GM23338 (cell line): Measurements from ENCODE around the gene OR10G7. TPM values are rescaled to one million over a fixed set of nuclear protein-coding genes. Genes with fewer than 3 reads are reported as not detected.

Experiments used
- ATAC-seq: fragments of 200-7000 bp; cut with Tn5 transposase; 3 replicates; pipeline ENCODE4 v1.9.1; 2020
- DNase-seq: peaks from one replicate; pipeline ENCODE4 v3.0.0-alpha.2; 2015; ENCODE audit warnings: low spot score
- H2AFZ ChIP-seq: fragments of 200-600 bp; sonication (generic); 2 replicates; pipeline ENCODE4 v1.8.0; 2016; ENCODE audit warnings: antibody characterized with exemption, mild to moderate bottlenecking, moderate library complexity
- H3F3A ChIP-seq: fragments of 200-600 bp; sonication (generic); replicated peaks from 2 replicates; pipeline ENCODE4 v1.8.0; 2017; ENCODE audit warnings: antibody characterized with exemption, mixed run types, low read depth
- H3K27ac ChIP-seq: fragments of 200-600 bp; sonication (generic); 2 replicates; pipeline ENCODE4 v1.6.1; 2016; ENCODE audit warnings: low read depth
- H3K27me3 ChIP-seq: fragments of 200-600 bp; sonication (generic); 2 replicates; pipeline ENCODE4 v1.8.0; 2016; ENCODE audit warnings: mild to moderate bottlenecking, mixed run types, moderate library complexity; ENCODE audit not compliant: insufficient read depth
- H3K36me3 ChIP-seq: fragments of 200-600 bp; sonication (generic); 2 replicates; pipeline ENCODE4 v1.8.0; 2016; ENCODE audit warnings: mild to moderate bottlenecking; ENCODE audit not compliant: insufficient read depth
- H3K4me1 ChIP-seq: fragments of 200-600 bp; sonication (generic); 2 replicates; pipeline ENCODE4 v1.8.0; 2016; ENCODE audit warnings: mild to moderate bottlenecking, moderate library complexity; ENCODE audit not compliant: insufficient read depth
- H3K4me2 ChIP-seq: fragments of 200-600 bp; sonication (generic); 2 replicates; pipeline ENCODE4 v1.7.1; 2017; ENCODE audit warnings: mixed run types
- H3K4me3 ChIP-seq: fragments of 200-600 bp; sonication (generic); 2 replicates; pipeline ENCODE4 v1.6.1; 2016; ENCODE audit warnings: mixed run types
- H3K79me2 ChIP-seq: fragments of 200-600 bp; sonication (generic); replicated peaks from 2 replicates; pipeline ENCODE4 v1.8.0; 2017; ENCODE audit warnings: mild to moderate bottlenecking; ENCODE audit not compliant: insufficient read depth
- H3K9me2 ChIP-seq: fragments of 200-600 bp; sonication (generic); 2 replicates; pipeline ENCODE4 v1.8.0; 2017; ENCODE audit not compliant: insufficient read depth
- H4K20me1 ChIP-seq: fragments of 200-600 bp; sonication (generic); replicated peaks from 2 replicates; pipeline ENCODE4 v1.8.0; 2017; ENCODE audit warnings: mild to moderate bottlenecking; ENCODE audit not compliant: insufficient read depth
- H3K27ac Mint-ChIP-seq: 2 replicates; pipeline ENCODE4 v1.8.0; 2020; ENCODE audit warnings: inconsistent platforms, mild to moderate bottlenecking, moderate library complexity, mixed read lengths
- H3K27me3 Mint-ChIP-seq: 3 replicates; pipeline ENCODE4 v1.8.0; 2022; ENCODE audit warnings: low read depth, mild to moderate bottlenecking, moderate library complexity, mixed read lengths, inconsistent platforms; ENCODE audit not compliant: insufficient read depth, poor library complexity
- H3K36me3 Mint-ChIP-seq: 3 replicates; pipeline ENCODE4 v1.8.0; 2021; ENCODE audit warnings: low read depth, mild to moderate bottlenecking, inconsistent platforms, moderate library complexity, mixed read lengths
- H3K4me1 Mint-ChIP-seq: 3 replicates; pipeline ENCODE4 v1.8.0; 2020; ENCODE audit warnings: mild to moderate bottlenecking, inconsistent platforms, mixed read lengths
- H3K4me3 Mint-ChIP-seq: 3 replicates; pipeline ENCODE4 v1.8.0; 2021; ENCODE audit warnings: moderate library complexity, mild to moderate bottlenecking, inconsistent platforms, mixed read lengths
- H3K9me3 Mint-ChIP-seq: 3 replicates; pipeline ENCODE4 v1.8.0; 2020; ENCODE audit warnings: moderate library complexity, mild to moderate bottlenecking, inconsistent platforms, mixed read lengths
- CREB1 ChIP-seq: fragments of 250-450 bp; sonication (Bioruptor Pico); IDR thresholded peaks from 2 replicates; pipeline ENCODE4 v1.5.0; 2020; ENCODE audit warnings: low read depth, mild to moderate bottlenecking, moderate library complexity
- CTCF ChIP-seq, 2 experiments: fragments of 200-600 bp in 1 of 2; sonication (generic) in 1 of 2; conservative IDR thresholded peaks; 2 replicates each; pipeline versions ENCODE4 v1.5.1 to v1.6.1; 2016 to 2017; ENCODE audit warnings: antibody characterized with exemption in 2 of 2, low read depth in 2 of 2, mild to moderate bottlenecking in 2 of 2, moderate library complexity in 1 of 2
- ETS1 ChIP-seq: IDR thresholded peaks from 2 replicates; pipeline ENCODE4 v1.6.1; 2016; ENCODE audit warnings: antibody characterized with exemption
- EZH2 ChIP-seq: fragments of 200-600 bp; sonication (generic); IDR thresholded peaks from one replicate; pipeline ENCODE4 v1.8.0; 2017; ENCODE audit warnings: antibody characterized with exemption, mild to moderate bottlenecking, low read depth; ENCODE audit not compliant: unreplicated experiment
- EZH2phosphoT487 ChIP-seq: fragments of 200-600 bp; sonication (generic); IDR thresholded peaks from one replicate; pipeline ENCODE4 v1.8.1; 2018; ENCODE audit warnings: antibody characterized with exemption; ENCODE audit not compliant: unreplicated experiment
- JUNB ChIP-seq: IDR thresholded peaks from one replicate; pipeline ENCODE4 v1.6.1; 2016; ENCODE audit warnings: antibody characterized with exemption; ENCODE audit not compliant: unreplicated experiment
- NANOG ChIP-seq: IDR thresholded peaks from 2 replicates; pipeline ENCODE4 v1.6.1; 2016; ENCODE audit warnings: antibody characterized with exemption, borderline replicate concordance
- POLR2AphosphoS5 ChIP-seq: IDR thresholded peaks from 2 replicates; pipeline ENCODE4 v1.6.1; 2016; ENCODE audit warnings: antibody characterized with exemption, low read depth
- STAT1 ChIP-seq: IDR thresholded peaks from one replicate; pipeline ENCODE4 v1.6.1; 2016; ENCODE audit warnings: antibody characterized with exemption; ENCODE audit not compliant: unreplicated experiment
- ZNF114 ChIP-seq: fragments of 250-450 bp; sonication (Bioruptor Pico); IDR thresholded peaks from 2 replicates; pipeline ENCODE4 v1.5.0; 2020; ENCODE audit warnings: mild to moderate bottlenecking, moderate library complexity
- ZNF331 ChIP-seq: fragments of 250-450 bp; sonication (Bioruptor Pico); IDR thresholded peaks from 2 replicates; pipeline ENCODE4 v1.5.0; 2020; ENCODE audit warnings: low read depth, mild to moderate bottlenecking, moderate library complexity
- ZNF462 ChIP-seq: fragments of 250-450 bp; sonication (Bioruptor Pico); IDR thresholded peaks from 2 replicates; pipeline ENCODE4 v1.5.0; 2020; ENCODE audit warnings: mild to moderate bottlenecking, moderate library complexity
- polyA plus RNA-seq: library from polyadenylated mRNA; unstranded; fragments of >200 nt; fragmentation: Nextera tagmentation; extraction: Ambion mirVana; gene quantifications from 2 replicates; pipeline ENCODE4 v1.2.1, GENCODE V29; 2016
- total RNA-seq: library from RNA; depleted of rRNA; stranded (reverse); fragments of >200 nt; shearing (Covaris generic); gene quantifications from 2 replicates; pipeline ENCODE4 v1.2.3, GENCODE V29; 2014
- TF ChIP-seq, protein P1 (sequence below): IDR thresholded peaks from one replicate; pipeline ENCODE4 v1.6.1; 2018; ENCODE audit warnings: antibody characterized with exemption; ENCODE audit not compliant: unreplicated experiment

OR10G7 gene
- total and polyA plus RNA-seq, 2 experiments from 2014 or later, result not detected

- TF ChIP-seq POLR2AphosphoS5 (no peak), CTCF (conservative IDR thresholded peaks at IDR 0.05; ENCODE audit: low read depth in 2 of 2) (no peak), ZNF331 (CRISPR knock-in tag) (no peak), EZH2 (no peak), STAT1 (no peak), ETS1 (no peak), JUNB (no peak), EZH2phosphoT487 (no peak), NANOG (no peak), CREB1 (no peak), ZNF114 (CRISPR knock-in tag) (no peak), ZNF462 (CRISPR knock-in tag) (no peak)
- TF ChIP-seq, protein P1, sequence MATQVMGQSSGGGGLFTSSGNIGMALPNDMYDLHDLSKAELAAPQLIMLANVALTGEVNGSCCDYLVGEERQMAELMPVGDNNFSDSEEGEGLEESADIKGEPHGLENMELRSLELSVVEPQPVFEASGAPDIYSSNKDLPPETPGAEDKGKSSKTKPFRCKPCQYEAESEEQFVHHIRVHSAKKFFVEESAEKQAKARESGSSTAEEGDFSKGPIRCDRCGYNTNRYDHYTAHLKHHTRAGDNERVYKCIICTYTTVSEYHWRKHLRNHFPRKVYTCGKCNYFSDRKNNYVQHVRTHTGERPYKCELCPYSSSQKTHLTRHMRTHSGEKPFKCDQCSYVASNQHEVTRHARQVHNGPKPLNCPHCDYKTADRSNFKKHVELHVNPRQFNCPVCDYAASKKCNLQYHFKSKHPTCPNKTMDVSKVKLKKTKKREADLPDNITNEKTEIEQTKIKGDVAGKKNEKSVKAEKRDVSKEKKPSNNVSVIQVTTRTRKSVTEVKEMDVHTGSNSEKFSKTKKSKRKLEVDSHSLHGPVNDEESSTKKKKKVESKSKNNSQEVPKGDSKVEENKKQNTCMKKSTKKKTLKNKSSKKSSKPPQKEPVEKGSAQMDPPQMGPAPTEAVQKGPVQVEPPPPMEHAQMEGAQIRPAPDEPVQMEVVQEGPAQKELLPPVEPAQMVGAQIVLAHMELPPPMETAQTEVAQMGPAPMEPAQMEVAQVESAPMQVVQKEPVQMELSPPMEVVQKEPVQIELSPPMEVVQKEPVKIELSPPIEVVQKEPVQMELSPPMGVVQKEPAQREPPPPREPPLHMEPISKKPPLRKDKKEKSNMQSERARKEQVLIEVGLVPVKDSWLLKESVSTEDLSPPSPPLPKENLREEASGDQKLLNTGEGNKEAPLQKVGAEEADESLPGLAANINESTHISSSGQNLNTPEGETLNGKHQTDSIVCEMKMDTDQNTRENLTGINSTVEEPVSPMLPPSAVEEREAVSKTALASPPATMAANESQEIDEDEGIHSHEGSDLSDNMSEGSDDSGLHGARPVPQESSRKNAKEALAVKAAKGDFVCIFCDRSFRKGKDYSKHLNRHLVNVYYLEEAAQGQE, result no peak
- no peaks in the 10 kb centered on the region for H3K36me3 Mint-ChIP-seq
- no peaks in the 10 kb centered on the region for H3K27me3 Mint-ChIP-seq
- Histone ChIP-seq H4K20me1 (no peaks in the 10 kb centered on the region), H2AFZ (no peak overlapping the region; the same call in 1 of the 2 replicates), H3K27me3 (no peaks in the 10 kb centered on the region), H3K79me2 (no peaks in the 10 kb centered on the region), H3K4me3 (no peak overlapping the region), H3F3A (no peaks in the 10 kb centered on the region), H3K27ac (no peak overlapping the region), H3K36me3 (no peaks in the 10 kb centered on the region), H3K4me1 (0 out of 2 replicates have a peak, but pooled peaks cover 2% of the 10 kb centered on the region), H3K9me2 (no peaks in the 10 kb centered on the region), H3K4me2 (no peak overlapping the region)
- no peak overlapping the region for H3K27ac Mint-ChIP-seq
- no peak overlapping the region for H3K4me3 Mint-ChIP-seq
- H3K9me3 Mint-ChIP-seq, result no peaks in the 10 kb centered on the region
- no peak for ATAC-seq
- H3K4me1 Mint-ChIP-seq, result peaks cover 5% of the 10 kb centered on the region; the same call in 1 of the 3 replicates
- no peak for DNase-seq
These were observed 2.3 kb upstream of the OR10G7 start for GRCh38 chr11:124043420-124043819.
